DOHH2 (cell line): ENCODE measurements around the gene DPP6.

Source experiments
- EZH2phosphoT487 ChIP-seq: fragments of 200-600 bp; sonication (generic); IDR thresholded peaks from 2 replicates; pipeline ENCODE4 v1.6.1; 2017; ENCODE audit warnings: borderline replicate concordance, mild to moderate bottlenecking, antibody characterized with exemption, low read length, moderate library complexity, mixed read lengths
- TF ChIP-seq, protein P1 (sequence below): fragments of 200-600 bp; sonication (generic); IDR thresholded peaks from one replicate; pipeline ENCODE4 v1.5.1; 2014; ENCODE audit warnings: antibody characterized with exemption, mild to moderate bottlenecking, low read depth, low read length; ENCODE audit not compliant: poor library complexity, severe bottlenecking

- TF ChIP-seq, protein P1, sequence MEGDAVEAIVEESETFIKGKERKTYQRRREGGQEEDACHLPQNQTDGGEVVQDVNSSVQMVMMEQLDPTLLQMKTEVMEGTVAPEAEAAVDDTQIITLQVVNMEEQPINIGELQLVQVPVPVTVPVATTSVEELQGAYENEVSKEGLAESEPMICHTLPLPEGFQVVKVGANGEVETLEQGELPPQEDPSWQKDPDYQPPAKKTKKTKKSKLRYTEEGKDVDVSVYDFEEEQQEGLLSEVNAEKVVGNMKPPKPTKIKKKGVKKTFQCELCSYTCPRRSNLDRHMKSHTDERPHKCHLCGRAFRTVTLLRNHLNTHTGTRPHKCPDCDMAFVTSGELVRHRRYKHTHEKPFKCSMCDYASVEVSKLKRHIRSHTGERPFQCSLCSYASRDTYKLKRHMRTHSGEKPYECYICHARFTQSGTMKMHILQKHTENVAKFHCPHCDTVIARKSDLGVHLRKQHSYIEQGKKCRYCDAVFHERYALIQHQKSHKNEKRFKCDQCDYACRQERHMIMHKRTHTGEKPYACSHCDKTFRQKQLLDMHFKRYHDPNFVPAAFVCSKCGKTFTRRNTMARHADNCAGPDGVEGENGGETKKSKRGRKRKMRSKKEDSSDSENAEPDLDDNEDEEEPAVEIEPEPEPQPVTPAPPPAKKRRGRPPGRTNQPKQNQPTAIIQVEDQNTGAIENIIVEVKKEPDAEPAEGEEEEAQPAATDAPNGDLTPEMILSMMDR, result no peak
- no peak for TF ChIP-seq EZH2phosphoT487
These were observed 598.1 kb downstream of the DPP6 start for GRCh38 chr7:154650275-154650674.
